ENCODE results near the gene CD79A.
"Not testable (repeated sequence)": the region's sequence is repeated elsewhere in the genome, so short reads cannot be mapped to it uniquely, and the experiment has no call there.

Gene CD79A

GRCh38 chr19:41906916-41907680 is 30.0 kb downstream of the CD79A start:
- FAIRE-seq = no peak

- FAIRE-seq = no peak
Measured at GRCh38 chr19:41907994-41908615, 31.0 kb downstream of the CD79A start.

GRCh38 chr19:41908724-41909464 is 31.8 kb downstream of the CD79A start:
- FAIRE-seq = no peak

- no peak for FAIRE-seq
Measured at GRCh38 chr19:41909706-41910105, 32.6 kb downstream of the CD79A start.

GRCh38 chr19:41910240-41910991 is 33.3 kb downstream of the CD79A start:
- no peak for FAIRE-seq

- FAIRE-seq = no peak
Measured at GRCh38 chr19:41910992-41911888, 34.2 kb downstream of the CD79A start.

GRCh38 chr19:41911889-41912731 is 35.0 kb downstream of the CD79A start:
- FAIRE-seq = no peak

- no peak for FAIRE-seq
Measured at GRCh38 chr19:41912899-41913537, 35.9 kb downstream of the CD79A start.

GRCh38 chr19:41913538-41914423 is 36.7 kb downstream of the CD79A start:
- no peak for FAIRE-seq

- FAIRE-seq = not testable (repeated sequence)
Measured at GRCh38 chr19:41914424-41914834, 37.4 kb downstream of the CD79A start.

- FAIRE-seq = no peak
Measured at GRCh38 chr19:41915021-41915775, 38.1 kb downstream of the CD79A start.

- FAIRE-seq = no peak
Measured at GRCh38 chr19:41915776-41916414, 38.8 kb downstream of the CD79A start.

GRCh38 chr19:41917676-41918075 is 40.6 kb downstream of the CD79A start:
- no peak for FAIRE-seq

GRCh38 chr19:41918095-41918494 is 41.0 kb downstream of the CD79A start:
- FAIRE-seq = no peak

- FAIRE-seq = no peak
Measured at GRCh38 chr19:41918653-41919244, 41.7 kb downstream of the CD79A start.

- FAIRE-seq = no peak
Measured at GRCh38 chr19:41919948-41920712, 43.1 kb downstream of the CD79A start.

Data from G401.6 (cell line).